IPS-20b (cell line): Measurements from ENCODE around the gene SLCO4A1.
A peak's percentile ranks its signal among the peaks of the same experiment; 100 is the strongest.

Source experiments
- H3K27ac ChIP-seq: one replicate; pipeline ENCODE4 v1.5.1; 2013; ENCODE audit warnings: low read length
- H3K27me3 ChIP-seq: 2 replicates; pipeline ENCODE4 v1.6.1; 2013; ENCODE audit warnings: mild to moderate bottlenecking, low read length, inconsistent platforms; ENCODE audit not compliant: insufficient read depth
- H3K36me3 ChIP-seq: 2 replicates; pipeline ENCODE4 v1.6.1; 2013; ENCODE audit warnings: low read depth, mild to moderate bottlenecking, inconsistent platforms, low read length, moderate library complexity; ENCODE audit not compliant: insufficient read depth
- H3K4me1 ChIP-seq: 2 replicates; pipeline ENCODE4 v1.6.1; 2013; ENCODE audit warnings: mild to moderate bottlenecking, control low read depth, inconsistent platforms, low read length, moderate library complexity; ENCODE audit not compliant: insufficient read depth
- H3K4me3 ChIP-seq: 2 replicates; pipeline ENCODE4 v1.5.1; 2013; ENCODE audit warnings: mild to moderate bottlenecking, low read length, inconsistent platforms
- H3K9ac ChIP-seq: 2 replicates; pipeline ENCODE4 v1.6.1; 2013; ENCODE audit warnings: low read depth, mild to moderate bottlenecking, inconsistent platforms, low read length, moderate library complexity
- H3K9me3 ChIP-seq: 2 replicates; pipeline ENCODE4 v1.6.1; 2013; ENCODE audit warnings: mild to moderate bottlenecking, low read depth, low read length, inconsistent platforms; ENCODE audit not compliant: insufficient read depth

Gene SLCO4A1

GRCh38 chr20:62706857-62707256 is 64.6 kb downstream of the SLCO4A1 start:
- Histone ChIP-seq H3K27me3 (peaks cover 53% of the 10 kb centered on the region), H3K36me3 (no peaks in the 10 kb centered on the region), H3K4me3 (no peak overlapping the region), H3K9me3 (no peaks in the 10 kb centered on the region), H3K9ac (no peak overlapping the region), H3K27ac (no peak overlapping the region), H3K4me1 (no peaks in the 10 kb centered on the region)

- Histone ChIP-seq H3K36me3 (no peaks in the 10 kb centered on the region), H3K9me3 (no peaks in the 10 kb centered on the region), H3K27me3 (peaks cover 53% of the 10 kb centered on the region), H3K27ac (no peak overlapping the region), H3K9ac (no peak overlapping the region), H3K4me1 (no peaks in the 10 kb centered on the region), H3K4me3 (no peak overlapping the region)
Observed at GRCh38 chr20:62707276-62707920, 65.1 kb downstream of the SLCO4A1 start.

- Histone ChIP-seq H3K27me3 (peaks cover 54% of the 10 kb centered on the region), H3K9me3 (no peaks in the 10 kb centered on the region), H3K27ac (no peak overlapping the region), H3K4me1 (no peaks in the 10 kb centered on the region), H3K36me3 (no peaks in the 10 kb centered on the region), H3K4me3 (peak overlapping the region; percentile 57; the same call in 1 of the 2 replicates), H3K9ac (no peak overlapping the region)
Observed at GRCh38 chr20:62707921-62708521, 65.7 kb downstream of the SLCO4A1 start.

- Histone ChIP-seq H3K4me3 (peak within 1 kb of the TSS; percentile 57; the same call in 1 of the 2 replicates), H3K27ac (no peak within 1 kb of the TSS), H3K36me3 (no peaks in the 10 kb centered on the region), H3K9me3 (no peaks in the 10 kb centered on the region), H3K27me3 (peaks cover 58% of the 10 kb centered on the region), H3K4me1 (no peaks in the 10 kb centered on the region), H3K9ac (no peak within 1 kb of the TSS)
Observed at GRCh38 chr20:62708591-62709536, 66.6 kb downstream of the SLCO4A1 start, which contains the start of gene NTSR1. NTSR1 (plus strand) TSS chr20:62708836; CDS start chr20:62709208, 372 bp downstream.

- no peaks in the 10 kb centered on the region for H3K36me3 ChIP-seq
- no peaks in the 10 kb centered on the region for H3K4me1 ChIP-seq
- no peaks in the 10 kb centered on the region for H3K9me3 ChIP-seq
- H3K27ac ChIP-seq: no peak overlapping the region
- no peak overlapping the region for H3K9ac ChIP-seq
- H3K4me3 ChIP-seq: no peak overlapping the region
- H3K27me3 ChIP-seq: peaks cover 62% of the 10 kb centered on the region
Observed at GRCh38 chr20:62709537-62709905, 67.2 kb downstream of the SLCO4A1 start.

GRCh38 chr20:62710221-62710885 is 68.0 kb downstream of the SLCO4A1 start:
- Histone ChIP-seq H3K36me3 (no peaks in the 10 kb centered on the region), H3K4me3 (no peak overlapping the region), H3K9me3 (no peaks in the 10 kb centered on the region), H3K27ac (no peak overlapping the region), H3K9ac (no peak overlapping the region), H3K4me1 (no peaks in the 10 kb centered on the region), H3K27me3 (peaks cover 63% of the 10 kb centered on the region)

- no peak overlapping the region for H3K9ac ChIP-seq
- no peaks in the 10 kb centered on the region for H3K9me3 ChIP-seq
- H3K27ac ChIP-seq: no peak overlapping the region
- peaks cover 58% of the 10 kb centered on the region for H3K27me3 ChIP-seq
- no peaks in the 10 kb centered on the region for H3K36me3 ChIP-seq
- no peak overlapping the region for H3K4me3 ChIP-seq
- no peaks in the 10 kb centered on the region for H3K4me1 ChIP-seq
Observed at GRCh38 chr20:62710886-62711702, 68.8 kb downstream of the SLCO4A1 start.

GRCh38 chr20:62711703-62712101 is 69.4 kb downstream of the SLCO4A1 start:
- Histone ChIP-seq H3K36me3 (no peaks in the 10 kb centered on the region), H3K9me3 (no peaks in the 10 kb centered on the region), H3K27ac (no peak overlapping the region), H3K27me3 (peaks cover 58% of the 10 kb centered on the region), H3K9ac (no peak overlapping the region), H3K4me1 (no peaks in the 10 kb centered on the region), H3K4me3 (no peak overlapping the region)

- H3K27me3 ChIP-seq: peaks cover 49% of the 10 kb centered on the region
- no peaks in the 10 kb centered on the region for H3K36me3 ChIP-seq
- H3K4me1 ChIP-seq: no peaks in the 10 kb centered on the region
Observed at GRCh38 chr20:62712606-62713005, 70.3 kb downstream of the SLCO4A1 start.

GRCh38 chr20:62714006-62714405 is 71.7 kb downstream of the SLCO4A1 start:
- H3K4me1 ChIP-seq: no peaks in the 10 kb centered on the region
- no peak overlapping the region for H3K27ac ChIP-seq
- H3K36me3 ChIP-seq: no peaks in the 10 kb centered on the region
- no peak overlapping the region for H3K9ac ChIP-seq
- no peak overlapping the region for H3K4me3 ChIP-seq
- no peaks in the 10 kb centered on the region for H3K9me3 ChIP-seq
- H3K27me3 ChIP-seq: peaks cover 35% of the 10 kb centered on the region

More at GRCh38 chr20:62712606-62713005, 70.3 kb downstream of the SLCO4A1 start:
- Histone ChIP-seq H3K9ac (no peak overlapping the region), H3K9me3 (no peaks in the 10 kb centered on the region), H3K27ac (no peak overlapping the region), H3K4me3 (no peak overlapping the region)

- H3K27me3 ChIP-seq: peaks cover 27% of the 10 kb centered on the region
- no peaks in the 10 kb centered on the region for H3K4me1 ChIP-seq
- no peaks in the 10 kb centered on the region for H3K9me3 ChIP-seq
- H3K27ac ChIP-seq: no peak overlapping the region
- H3K9ac ChIP-seq: no peak overlapping the region
- H3K36me3 ChIP-seq: no peaks in the 10 kb centered on the region
- H3K4me3 ChIP-seq: no peak overlapping the region
Observed at GRCh38 chr20:62714799-62715198, 72.5 kb downstream of the SLCO4A1 start.
